Astrocyte (in vitro differentiated cells and primary cell): ENCODE measurements around the gene GPR89A.

Experiments used
- EZH2 ChIP-seq: IDR thresholded peaks from 2 replicates; pipeline ENCODE4 v1.6.1; 2012; ENCODE audit warnings: mild to moderate bottlenecking, low read length, inconsistent platforms; ENCODE audit not compliant: insufficient read depth
- TF ChIP-seq, protein P1 (sequence below): IDR thresholded peaks from 2 replicates; pipeline ENCODE4 v1.5.1; 2011; ENCODE audit warnings: low read depth, mild to moderate bottlenecking, inconsistent platforms, low read length, moderate library complexity; ENCODE audit not compliant: insufficient read depth

DNA sequence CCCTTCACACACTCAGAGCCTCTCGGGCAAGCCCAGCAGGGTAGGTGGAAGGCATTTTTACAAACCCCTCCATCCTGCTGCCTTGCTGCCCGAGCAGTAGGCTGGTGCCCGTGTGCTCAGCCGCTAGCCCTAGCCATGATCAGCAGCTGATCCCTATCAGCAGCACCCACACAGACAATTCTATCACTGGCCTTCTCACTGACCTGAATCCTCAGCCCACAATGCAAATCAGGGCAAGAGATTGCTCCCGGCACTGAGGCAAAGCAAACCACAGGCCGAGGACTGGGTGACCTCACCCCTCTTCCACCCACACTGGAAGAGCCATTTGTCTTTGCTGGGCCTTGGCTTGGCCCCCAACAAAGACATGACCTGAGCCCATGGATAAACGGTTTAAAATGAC, 100.3 kb downstream of the GPR89A start:
- TF ChIP-seq, protein P1, sequence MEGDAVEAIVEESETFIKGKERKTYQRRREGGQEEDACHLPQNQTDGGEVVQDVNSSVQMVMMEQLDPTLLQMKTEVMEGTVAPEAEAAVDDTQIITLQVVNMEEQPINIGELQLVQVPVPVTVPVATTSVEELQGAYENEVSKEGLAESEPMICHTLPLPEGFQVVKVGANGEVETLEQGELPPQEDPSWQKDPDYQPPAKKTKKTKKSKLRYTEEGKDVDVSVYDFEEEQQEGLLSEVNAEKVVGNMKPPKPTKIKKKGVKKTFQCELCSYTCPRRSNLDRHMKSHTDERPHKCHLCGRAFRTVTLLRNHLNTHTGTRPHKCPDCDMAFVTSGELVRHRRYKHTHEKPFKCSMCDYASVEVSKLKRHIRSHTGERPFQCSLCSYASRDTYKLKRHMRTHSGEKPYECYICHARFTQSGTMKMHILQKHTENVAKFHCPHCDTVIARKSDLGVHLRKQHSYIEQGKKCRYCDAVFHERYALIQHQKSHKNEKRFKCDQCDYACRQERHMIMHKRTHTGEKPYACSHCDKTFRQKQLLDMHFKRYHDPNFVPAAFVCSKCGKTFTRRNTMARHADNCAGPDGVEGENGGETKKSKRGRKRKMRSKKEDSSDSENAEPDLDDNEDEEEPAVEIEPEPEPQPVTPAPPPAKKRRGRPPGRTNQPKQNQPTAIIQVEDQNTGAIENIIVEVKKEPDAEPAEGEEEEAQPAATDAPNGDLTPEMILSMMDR: no peak
- no peak for TF ChIP-seq EZH2
